ENCODE results near the gene EXOC4. TPM values are rescaled to one million over a fixed set of nuclear protein-coding genes. Genes with fewer than 3 reads are reported as not detected.

EXOC4 gene
- total and polyA plus RNA-seq, 2 donors (not counting 3 experiments of a cell fraction or from before 2014, with no cell fraction given), result 20.3 to 73.1 TPM

- Histone ChIP-seq H3K79me2 (ENCODE audit: control insufficient read depth, insufficient read depth, low read length) (no peaks in the 10 kb centered on the region), H3K4me1 (ENCODE audit: control insufficient read depth, extremely low read depth, insufficient read depth, low read length) (no peaks in the 10 kb centered on the region), H2AFZ (ENCODE audit: low read depth, low read length) (no peak overlapping the region), H3K4me3 (replicated peaks in 1 of 3; ENCODE audit: insufficient read depth in 1 of 3, low read depth in 1 of 3, low read length in 3 of 3) (no peak overlapping the region), H3K9ac (replicated peaks; ENCODE audit: extremely low read depth, insufficient read depth, low read length) (no peak overlapping the region), H3K4me2 (ENCODE audit: insufficient read depth, low read length) (no peak overlapping the region), H3K27ac (ENCODE audit: insufficient read depth, low read depth, low read length) (no peak overlapping the region), H3K9me1 (replicated peaks; ENCODE audit: control insufficient read depth, extremely low read depth, insufficient read depth, low read length) (no peaks in the 10 kb centered on the region), H3K27me3 (ENCODE audit: control insufficient read depth in 2 of 2, insufficient read depth in 2 of 2, low read length in 2 of 2) (no peaks in the 10 kb centered on the region), H3K36me3 (ENCODE audit: control insufficient read depth in 2 of 2, extremely low read depth in 1 of 2, insufficient read depth in 2 of 2, low read length in 2 of 2) (peaks cover 0 to 3% of the 10 kb centered on the region in 2 experiments), H4K20me1 (replicated peaks; ENCODE audit: control insufficient read depth, extremely low read depth, insufficient read depth, low read length) (no peaks in the 10 kb centered on the region), H3K9me3 (replicated peaks; ENCODE audit: control insufficient read depth, insufficient read depth, low read length) (no peaks in the 10 kb centered on the region)
- dilution Hi-C loops (cut with MboI; ENCODE audit: extremely low pct_ligation_motif_present, low sequenced_read_pairs), result no loop called here
- BruUV-seq (replicated peaks), result no TSS peak
- intact Hi-C loops (cut with micrococcal nuclease), result no loop called here
- ChIA-PET CTCF (interaction anchor here (0.6 to 3.1 kb wide), 5 partner anchors 8 to 25 kb away, joined by 3 to 8 read pairs (median 4); no protein-coding TSS in a partner anchor), POLR2A (no interaction called here)
- DNase-seq (ENCODE audit: low read depth, low spot score) (no peak), FAIRE-seq (no peak)
- TF ChIP-seq GATA2 (IDR thresholded peaks at IDR 0.05; ENCODE audit: insufficient read depth, insufficient read length, low read depth, low read length), result no peak
- TF ChIP-seq POLR2A (IDR thresholded peaks at IDR 0.05; ENCODE audit: low read depth, low read length), result no peak
- TF ChIP-seq POLR2AphosphoS5 (IDR thresholded peaks at IDR 0.05; ENCODE audit: insufficient read depth, low read depth, low read length), result no peak
- TF ChIP-seq FOS (IDR thresholded peaks at IDR 0.05; ENCODE audit: borderline replicate concordance, insufficient read depth, low read length), result no peak
- no peak for TF ChIP-seq CTCF (IDR thresholded peaks at IDR 0.05; ENCODE audit: extremely low read depth in 1 of 2, insufficient read depth in 1 of 2, low read depth in 1 of 2, low read length in 2 of 2)
- TF ChIP-seq, protein P1, sequence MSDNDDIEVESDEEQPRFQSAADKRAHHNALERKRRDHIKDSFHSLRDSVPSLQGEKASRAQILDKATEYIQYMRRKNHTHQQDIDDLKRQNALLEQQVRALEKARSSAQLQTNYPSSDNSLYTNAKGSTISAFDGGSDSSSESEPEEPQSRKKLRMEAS (IDR thresholded peaks at IDR 0.05; ENCODE audit: insufficient read depth, insufficient read length), result no peak
- TF ChIP-seq JUN (IDR thresholded peaks at IDR 0.05; ENCODE audit: borderline replicate concordance, insufficient read depth, insufficient read length, low read depth), result no peak
- no peak for TF ChIP-seq EZH2 (IDR thresholded peaks at IDR 0.05; ENCODE audit: borderline replicate concordance, low read depth, low read length, severe bottlenecking)
- no peak for TF ChIP-seq MYC (IDR thresholded peaks at IDR 0.05; ENCODE audit: low read depth, low read length)
These were observed 40.7 kb downstream of the EXOC4 start for GRCh38 chr7:133293384-133294160.
